Adrenal gland (tissue), 5 donors: ENCODE results near the gene GNB1L.

ENCODE experiments used
- CTCF ChIP-seq, 6 experiments: fragments of 450-650 bp in 4 of 6; fragments of 200-600 bp in 2 of 6; sonication (generic) in 1 of 6; IDR thresholded peaks; 1 replicate in 5 of 6; 2 replicates in 1 of 6; pipeline versions ENCODE4 v1.5.1 to v1.8.0; 2016 to 2021; ENCODE audit warnings: antibody characterized with exemption in 6 of 6, mild to moderate bottlenecking in 2 of 6, moderate library complexity in 1 of 6
- POLR2A ChIP-seq, 2 donors: fragments of 450-650 bp; IDR thresholded peaks; one replicate each; pipeline ENCODE4 v1.6.1; 2017; ENCODE audit warnings: antibody characterized with exemption in 2 of 2, mild to moderate bottlenecking in 2 of 2, moderate library complexity in 1 of 2
- donor health status: DM: no; HTN: no; CAD: no.

DNA sequence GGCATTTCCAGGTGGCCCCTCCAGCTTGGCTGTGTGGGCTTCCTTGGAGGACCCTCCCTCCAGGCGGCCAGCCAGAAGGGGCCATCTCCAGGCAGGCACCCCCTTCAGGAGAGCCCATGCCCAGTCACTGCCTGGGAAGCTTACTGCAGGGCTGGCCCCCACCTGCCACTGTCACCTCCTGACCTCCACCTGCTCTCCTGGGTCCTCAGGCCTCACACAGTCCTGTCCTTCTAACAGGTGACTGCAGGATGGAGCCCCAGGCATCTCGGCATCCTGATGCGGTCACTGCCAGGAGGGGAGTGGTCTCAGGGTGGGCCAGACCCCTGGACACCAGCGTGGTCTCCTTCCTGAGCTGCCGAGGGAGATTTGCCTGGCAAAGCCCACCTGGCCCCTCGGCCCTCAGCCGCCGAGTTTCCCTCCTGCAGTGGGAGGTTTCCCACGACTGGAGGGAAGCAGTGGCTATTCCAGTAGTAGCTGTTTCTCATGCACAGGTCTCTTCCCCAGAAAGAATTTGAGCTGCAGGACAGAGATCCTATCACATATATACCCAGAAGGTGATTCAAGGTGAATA lies 81.1 kb downstream of the GNB1L start:
- TF ChIP-seq CTCF (IDR thresholded peaks at IDR 0.05) (no peak), POLR2A (IDR thresholded peaks at IDR 0.05) (no peak)
